ENCODE data around the gene ECM1. TPM values are rescaled to one million over a fixed set of nuclear protein-coding genes. Genes with fewer than 3 reads are reported as not detected.

ECM1 gene
- total and polyA plus RNA-seq, 2 of the 8 experiments (the other 6 are each of a cell fraction or from before 2014, with no cell fraction given), result 0.95 to 0.98 TPM

DNA sequence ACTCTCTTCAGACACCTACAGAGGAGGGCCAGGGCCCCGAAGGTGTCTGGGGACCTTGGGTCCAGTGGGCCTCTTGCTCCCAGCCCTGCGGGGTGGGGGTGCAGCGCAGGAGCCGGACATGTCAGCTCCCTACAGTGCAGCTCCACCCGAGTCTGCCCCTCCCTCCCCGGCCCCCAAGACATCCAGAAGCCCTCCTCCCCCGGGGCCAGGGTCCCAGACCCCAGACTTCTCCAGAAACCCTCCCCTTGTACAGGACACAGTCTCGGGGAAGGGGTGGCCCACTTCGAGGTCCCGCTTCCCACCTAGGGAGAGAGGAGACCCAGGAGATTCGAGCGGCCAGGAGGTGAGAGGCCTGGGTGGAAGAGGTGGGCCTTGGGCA is 45.0 kb downstream of the ECM1 start (continued):
- TF ChIP-seq NANOG (IDR thresholded peaks at IDR 0.05; ENCODE audit: insufficient read depth, low read depth, low read length, poor library complexity, severe bottlenecking) (no peak), SIN3A (conservative IDR thresholded peaks at IDR 0.05 in 1 of 2, IDR thresholded peaks at IDR 0.05 in 1 of 2; ENCODE audit: low read depth in 1 of 2, low read length in 2 of 2) (no peak), EZH2 (IDR thresholded peaks at IDR 0.05; ENCODE audit: low read depth, low read length, severe bottlenecking) (no peak)
- TF ChIP-seq, protein P1, sequence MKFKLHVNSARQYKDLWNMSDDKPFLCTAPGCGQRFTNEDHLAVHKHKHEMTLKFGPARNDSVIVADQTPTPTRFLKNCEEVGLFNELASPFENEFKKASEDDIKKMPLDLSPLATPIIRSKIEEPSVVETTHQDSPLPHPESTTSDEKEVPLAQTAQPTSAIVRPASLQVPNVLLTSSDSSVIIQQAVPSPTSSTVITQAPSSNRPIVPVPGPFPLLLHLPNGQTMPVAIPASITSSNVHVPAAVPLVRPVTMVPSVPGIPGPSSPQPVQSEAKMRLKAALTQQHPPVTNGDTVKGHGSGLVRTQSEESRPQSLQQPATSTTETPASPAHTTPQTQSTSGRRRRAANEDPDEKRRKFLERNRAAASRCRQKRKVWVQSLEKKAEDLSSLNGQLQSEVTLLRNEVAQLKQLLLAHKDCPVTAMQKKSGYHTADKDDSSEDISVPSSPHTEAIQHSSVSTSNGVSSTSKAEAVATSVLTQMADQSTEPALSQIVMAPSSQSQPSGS (IDR thresholded peaks at IDR 0.05; ENCODE audit: low read length), result no peak
